LNCaP clone FGC (cell line): ENCODE measurements around the gene OVOL2.

Source experiments
- DNase-seq: peaks from one replicate; pipeline ENCODE4 v3.0.0-alpha.2; 2011; ENCODE audit warnings: low read depth
- H3K4me3 ChIP-seq: 2 replicates; pipeline ENCODE4 v1.5.1; 2011; ENCODE audit warnings: mild to moderate bottlenecking, low read depth, low read length, control low read depth
- TF ChIP-seq, protein P1 (sequence below): IDR thresholded peaks from 2 replicates; pipeline ENCODE4 v1.5.1; 2012; ENCODE audit warnings: mild to moderate bottlenecking; ENCODE audit not compliant: control insufficient read depth, insufficient read depth; ENCODE audit errors: extremely low read depth

OVOL2 gene

DNA sequence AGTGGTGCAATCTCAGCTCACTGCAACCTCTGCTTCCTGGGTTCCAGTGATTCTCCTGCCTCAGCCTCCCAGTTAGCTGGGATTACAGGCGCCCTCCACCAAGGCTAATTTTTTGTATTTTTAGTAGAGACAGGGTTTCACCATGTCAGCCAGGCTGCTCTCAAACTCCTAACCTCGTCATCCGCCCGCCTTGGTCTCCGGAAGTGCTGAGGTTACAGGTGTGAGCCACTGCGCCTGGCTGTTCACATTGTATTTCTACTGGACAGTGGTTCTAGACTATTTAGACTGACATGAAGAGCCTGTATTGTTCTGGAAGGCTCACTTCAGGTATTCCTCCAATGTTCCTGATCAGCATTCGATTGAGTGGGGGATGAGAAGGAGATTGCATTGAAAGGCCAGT is 14.8 kb upstream of the OVOL2 start:
- TF ChIP-seq, protein P1, sequence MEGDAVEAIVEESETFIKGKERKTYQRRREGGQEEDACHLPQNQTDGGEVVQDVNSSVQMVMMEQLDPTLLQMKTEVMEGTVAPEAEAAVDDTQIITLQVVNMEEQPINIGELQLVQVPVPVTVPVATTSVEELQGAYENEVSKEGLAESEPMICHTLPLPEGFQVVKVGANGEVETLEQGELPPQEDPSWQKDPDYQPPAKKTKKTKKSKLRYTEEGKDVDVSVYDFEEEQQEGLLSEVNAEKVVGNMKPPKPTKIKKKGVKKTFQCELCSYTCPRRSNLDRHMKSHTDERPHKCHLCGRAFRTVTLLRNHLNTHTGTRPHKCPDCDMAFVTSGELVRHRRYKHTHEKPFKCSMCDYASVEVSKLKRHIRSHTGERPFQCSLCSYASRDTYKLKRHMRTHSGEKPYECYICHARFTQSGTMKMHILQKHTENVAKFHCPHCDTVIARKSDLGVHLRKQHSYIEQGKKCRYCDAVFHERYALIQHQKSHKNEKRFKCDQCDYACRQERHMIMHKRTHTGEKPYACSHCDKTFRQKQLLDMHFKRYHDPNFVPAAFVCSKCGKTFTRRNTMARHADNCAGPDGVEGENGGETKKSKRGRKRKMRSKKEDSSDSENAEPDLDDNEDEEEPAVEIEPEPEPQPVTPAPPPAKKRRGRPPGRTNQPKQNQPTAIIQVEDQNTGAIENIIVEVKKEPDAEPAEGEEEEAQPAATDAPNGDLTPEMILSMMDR = no peak
- no peak overlapping the region for H3K4me3 ChIP-seq
- DNase-seq = no peak

DNA sequence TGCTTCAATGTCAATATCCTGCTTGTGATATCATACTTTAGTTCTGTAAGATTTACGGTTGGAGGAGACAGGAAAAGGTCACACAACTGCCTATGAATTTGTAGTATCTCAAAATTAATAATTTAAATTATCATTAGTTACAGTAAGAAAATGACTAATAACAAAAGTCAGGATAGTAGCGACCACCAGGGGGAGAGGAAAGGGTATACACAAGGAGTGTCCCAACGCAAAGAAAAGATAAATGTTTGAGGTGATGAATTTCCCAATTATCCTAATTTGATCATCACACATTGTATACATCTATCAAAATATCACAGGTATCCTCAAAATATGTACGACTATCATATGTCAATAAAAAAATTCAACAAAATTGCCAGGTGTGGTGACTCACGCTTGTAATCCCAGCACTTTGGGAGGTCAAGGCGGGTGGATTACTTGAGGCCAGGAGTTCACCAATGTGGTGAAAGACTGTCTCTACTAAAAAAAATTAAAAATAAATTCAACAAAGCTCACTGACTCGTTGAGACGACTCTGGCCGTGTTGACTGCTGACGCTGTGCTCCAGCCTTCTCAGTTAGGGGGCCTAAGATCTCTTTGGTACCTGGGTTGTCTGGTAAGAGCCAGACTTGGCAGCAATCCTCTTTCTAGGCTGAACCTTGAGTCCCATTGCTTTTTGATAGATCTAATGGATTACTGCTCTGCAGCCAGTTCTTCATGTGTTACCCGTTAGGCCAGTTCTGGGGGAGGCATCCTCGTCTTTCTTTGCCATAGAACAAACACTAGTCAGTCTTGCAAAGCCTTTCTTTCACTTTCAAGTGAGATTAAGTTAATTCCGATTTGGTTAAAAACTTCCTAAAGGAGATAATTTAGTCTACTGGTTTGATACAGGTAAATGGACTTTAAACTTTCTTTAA is 9.0 kb upstream of the OVOL2 start:
- TF ChIP-seq, protein P1 = no peak
- no peak overlapping the region for H3K4me3 ChIP-seq
- DNase-seq = no peak

DNA sequence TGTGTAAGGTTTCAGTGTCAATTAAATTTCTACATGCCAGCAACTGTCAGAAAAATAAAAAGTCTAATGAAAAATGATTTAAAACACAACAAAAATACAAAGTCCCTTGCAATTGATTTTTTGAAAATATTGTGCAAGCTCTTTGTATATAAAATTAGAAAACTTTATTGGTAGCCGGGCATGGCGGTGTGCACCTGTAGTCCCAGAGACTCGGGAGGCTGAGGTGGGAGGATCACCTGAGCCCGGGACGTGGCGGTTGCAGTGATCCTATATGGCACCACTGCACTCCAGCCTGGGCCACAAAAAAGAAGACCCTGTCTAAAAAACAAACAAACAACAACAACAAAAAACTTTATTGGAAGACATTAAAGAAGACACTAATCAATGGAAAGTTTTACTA is 6.0 kb upstream of the OVOL2 start:
- no peak overlapping the region for H3K4me3 ChIP-seq
- TF ChIP-seq, protein P1 = no peak
- no peak for DNase-seq

DNA sequence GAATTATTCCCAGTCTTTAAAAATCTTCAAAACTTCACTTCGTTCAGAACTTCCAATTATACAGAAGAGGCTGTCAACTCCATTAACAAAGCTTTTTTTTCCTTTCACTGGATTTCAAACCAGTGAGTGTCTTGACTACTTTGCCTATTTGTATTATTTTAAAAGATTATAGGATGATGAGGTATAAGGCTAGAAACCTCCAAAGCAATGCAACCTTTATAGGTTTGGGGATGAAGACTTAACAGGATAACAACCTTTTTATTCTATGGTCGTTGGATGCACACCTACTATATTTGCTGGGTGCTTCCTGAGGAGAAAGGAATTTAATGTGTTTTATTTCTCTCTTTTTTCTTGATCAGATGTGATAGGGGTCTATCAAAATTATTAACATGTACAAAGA is 1.9 kb upstream of the OVOL2 start:
- DNase-seq = no peak
- H3K4me3 ChIP-seq = no peak overlapping the region
- TF ChIP-seq, protein P1 = no peak

DNA sequence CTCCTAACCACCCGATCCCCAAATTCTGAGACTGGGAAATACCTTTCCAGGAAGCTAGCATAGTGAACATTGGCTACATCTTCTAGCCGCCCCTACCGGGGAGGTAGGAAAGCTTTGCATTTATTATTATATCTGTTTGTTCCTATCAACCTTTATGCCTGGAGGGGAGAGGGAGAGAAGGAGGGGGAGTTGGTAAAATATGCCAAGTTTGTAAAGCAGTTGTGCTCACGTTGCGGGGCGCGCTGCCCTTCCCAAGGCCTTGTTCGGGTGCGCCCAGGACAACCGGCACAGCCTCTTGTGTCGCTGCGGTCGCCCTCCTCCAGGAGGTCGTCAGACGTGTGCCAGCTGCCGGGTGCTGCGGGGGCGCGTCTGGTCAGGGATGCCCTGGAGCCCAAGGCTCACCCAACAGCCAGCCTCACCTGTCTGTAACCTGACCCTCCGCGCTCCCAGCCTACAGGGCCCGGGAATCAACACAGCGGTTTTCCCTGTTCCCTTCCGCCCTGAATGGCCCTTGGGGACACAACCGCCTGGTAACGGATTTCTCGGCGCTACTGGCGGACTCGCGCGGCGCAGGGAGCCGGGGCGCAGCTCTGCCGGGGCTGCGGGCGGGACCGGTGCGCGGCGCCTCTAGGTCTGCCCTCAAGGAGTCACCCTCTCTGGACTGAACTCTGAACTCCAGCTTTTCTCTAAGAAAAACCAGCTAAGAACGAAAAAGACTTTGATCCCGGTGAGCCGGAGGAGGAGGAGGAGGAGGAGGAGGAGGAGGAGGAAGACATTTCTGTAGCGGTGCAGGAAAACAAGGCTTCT is 1.1 kb upstream of the OVOL2 start:
- 0 out of 2 replicates have a peak overlapping the region, but pooled peaks have one; percentile 90 for H3K4me3 ChIP-seq
- no peak for DNase-seq
- TF ChIP-seq, protein P1 = no peak

DNA sequence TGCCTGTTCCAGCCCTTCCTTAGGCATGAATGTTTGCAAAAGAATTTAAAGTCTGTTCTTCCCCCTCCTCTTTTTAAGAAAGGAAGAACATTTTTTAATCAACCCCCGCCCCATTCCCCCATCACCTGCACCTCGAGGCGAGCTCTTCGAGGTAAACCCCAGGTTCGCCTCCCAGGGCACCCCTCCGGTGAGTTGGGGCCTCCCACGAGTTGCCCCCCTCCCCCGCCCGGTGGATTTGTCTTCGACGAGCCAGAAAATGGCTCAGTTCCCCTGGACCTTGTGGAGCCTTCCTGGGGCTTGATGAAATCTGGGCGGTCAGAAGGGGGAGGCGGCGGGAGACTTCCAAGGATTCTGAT is 256 bp upstream of the OVOL2 start:
- DNase-seq = no peak
- TF ChIP-seq, protein P1 = no peak
- peak overlapping the region; percentile 90 for H3K4me3 ChIP-seq
